HEK293 (cell line): ENCODE data around the gene MTIF2.

Experiments used
- CTCF ChIA-PET: fragments of 350-600 bp; formaldehyde crosslinking; extraction: SDS; loops from one replicate; lab custom pipeline; 2021; ENCODE audit warnings: antibody characterized with exemption; lab: Yijun Ruan, JAX
- POLR2A ChIA-PET: fragments of 300-600 bp; formaldehyde crosslinking; extraction: SDS; loops from one replicate; lab custom pipeline; 2020; ENCODE audit warnings: antibody characterized with exemption, inconsistent platforms; lab: Yijun Ruan, JAX
- H3K27ac ChIP-seq: fragments of 200-500 bp; sonication (Bioruptor generic); 2 replicates; pipeline ENCODE4 v1.5.1; 2014; ENCODE audit warnings: low read depth, low read length, control low read depth, inconsistent platforms; ENCODE audit errors: extremely low read depth
- H3K36me3 ChIP-seq, 2 experiments: fragments of 200-500 bp in 1 of 2; sonication (Bioruptor generic) in 1 of 2; 1 replicate in 1 of 2; 2 replicates in 1 of 2; pipeline ENCODE4 v1.5.1; 2014 to 2017; ENCODE audit warnings: inconsistent platforms in 2 of 2, low read length in 2 of 2; ENCODE audit not compliant: control insufficient read depth in 2 of 2, insufficient read depth in 1 of 2
- H3K4me1 ChIP-seq: fragments of 200-500 bp; sonication (Bioruptor generic); 2 replicates; pipeline ENCODE4 v1.5.1; 2014; ENCODE audit warnings: mild to moderate bottlenecking, low read length, inconsistent platforms; ENCODE audit not compliant: control insufficient read depth, insufficient read depth
- H3K4me3 ChIP-seq: 2 replicates; pipeline ENCODE4 v1.5.1; 2011; ENCODE audit warnings: low read depth, mild to moderate bottlenecking, control low read depth, low read length, moderate library complexity
- H3K9me3 ChIP-seq: fragments of 200-500 bp; sonication (Bioruptor generic); 2 replicates; pipeline ENCODE4 v1.5.1; 2014; ENCODE audit warnings: low read depth, low read length, inconsistent platforms; ENCODE audit not compliant: control insufficient read depth, insufficient read depth
- EGR2 ChIP-seq: fragments of 450-650 bp; formaldehyde crosslinking; IDR thresholded peaks from 2 replicates; pipeline ENCODE4 v1.5.1; 2016; ENCODE audit warnings: low read depth, missing biosample characterization, missing genetic modification characterization
- GLIS2 ChIP-seq: fragments of 450-650 bp; formaldehyde crosslinking; IDR thresholded peaks from 2 replicates; pipeline ENCODE4 v1.5.1; 2016; ENCODE audit warnings: missing biosample characterization, missing genetic modification characterization
- HOXC10 ChIP-seq: sonication (generic); formaldehyde crosslinking; IDR thresholded peaks from 2 replicates; pipeline ENCODE4 v1.8.1; 2023; ENCODE audit warnings: mild to moderate bottlenecking, missing genetic modification reagents
- SALL2 ChIP-seq: fragments of 450-650 bp; formaldehyde crosslinking; IDR thresholded peaks from 2 replicates; pipeline ENCODE4 v1.5.0; 2017; ENCODE audit warnings: missing biosample characterization, mild to moderate bottlenecking, missing genetic modification characterization, borderline replicate concordance
- ZBTB20 ChIP-seq: fragments of 450-650 bp; formaldehyde crosslinking; IDR thresholded peaks from 2 replicates; pipeline ENCODE4 v1.5.1; 2016; ENCODE audit warnings: missing biosample characterization, missing genetic modification characterization
- ZBTB8A ChIP-seq: fragments of 450-650 bp; formaldehyde crosslinking; IDR thresholded peaks from 2 replicates; pipeline ENCODE4 v1.5.1; 2016; ENCODE audit warnings: missing biosample characterization, missing genetic modification characterization
- ZEB2 ChIP-seq: fragments of 450-650 bp; formaldehyde crosslinking; IDR thresholded peaks from 2 replicates; pipeline ENCODE4 v1.5.1; 2016; ENCODE audit warnings: missing biosample characterization, missing genetic modification characterization
- ZFP41 ChIP-seq: fragments of 450-650 bp; formaldehyde crosslinking; IDR thresholded peaks from 2 replicates; pipeline ENCODE4 v1.5.1; 2016; ENCODE audit warnings: missing biosample characterization, missing genetic modification characterization, borderline replicate concordance
- ZNF121 ChIP-seq: fragments of 450-650 bp; formaldehyde crosslinking; IDR thresholded peaks from 2 replicates; pipeline ENCODE4 v1.5.1; 2016; ENCODE audit warnings: missing biosample characterization, missing genetic modification characterization
- ZNF335 ChIP-seq: fragments of 450-650 bp; formaldehyde crosslinking; conservative IDR thresholded peaks from 2 replicates; pipeline ENCODE4 v1.5.1; 2016; ENCODE audit warnings: missing biosample characterization, missing genetic modification characterization
- ZNF37A ChIP-seq: fragments of 450-650 bp; IDR thresholded peaks from 2 replicates; pipeline ENCODE4 v1.5.1; 2018; ENCODE audit warnings: missing biosample characterization, missing genetic modification characterization
- ZNF394 ChIP-seq: fragments of 450-650 bp; formaldehyde crosslinking; IDR thresholded peaks from 2 replicates; pipeline ENCODE4 v1.5.1; 2016; ENCODE audit warnings: missing biosample characterization, missing genetic modification characterization, mild to moderate bottlenecking, moderate library complexity, borderline replicate concordance
- ZNF404 ChIP-seq: fragments of 450-650 bp; formaldehyde crosslinking; IDR thresholded peaks from 2 replicates; pipeline ENCODE4 v1.5.1; 2017; ENCODE audit warnings: missing biosample characterization, missing genetic modification characterization
- ZNF548 ChIP-seq: fragments of 450-650 bp; formaldehyde crosslinking; IDR thresholded peaks from 2 replicates; pipeline ENCODE4 v1.5.1; 2016; ENCODE audit warnings: missing biosample characterization, missing genetic modification characterization
- ZNF571 ChIP-seq: fragments of 450-650 bp; formaldehyde crosslinking; IDR thresholded peaks from 2 replicates; pipeline ENCODE4 v1.5.0; 2017; ENCODE audit warnings: missing biosample characterization, missing genetic modification characterization
- ZNF629 ChIP-seq: fragments of 450-650 bp; formaldehyde crosslinking; IDR thresholded peaks from 2 replicates; pipeline ENCODE4 v1.5.1; 2017; ENCODE audit warnings: missing biosample characterization, missing genetic modification characterization
- ZNF645 ChIP-seq: fragments of 450-650 bp; formaldehyde crosslinking; IDR thresholded peaks from 2 replicates; pipeline ENCODE4; 2016; ENCODE audit warnings: missing biosample characterization, missing genetic modification characterization
- ZNF76 ChIP-seq: fragments of 450-650 bp; formaldehyde crosslinking; IDR thresholded peaks from 2 replicates; pipeline ENCODE4; 2016; ENCODE audit warnings: low read depth, missing biosample characterization, missing genetic modification characterization, borderline replicate concordance
- TF ChIP-seq, protein P1 (sequence below): fragments of 450-650 bp; formaldehyde crosslinking; conservative IDR thresholded peaks from 2 replicates; pipeline ENCODE4 v1.5.1; 2016; ENCODE audit warnings: low read depth, missing biosample characterization, missing genetic modification characterization
- TF ChIP-seq, protein P2 (sequence below): fragments of 450-650 bp; formaldehyde crosslinking; IDR thresholded peaks from 2 replicates; pipeline ENCODE4 v1.5.1; 2017; ENCODE audit warnings: missing biosample characterization, missing genetic modification characterization

MTIF2 gene

GRCh38 chr2:55224761-55225261 lies 44.2 kb downstream of the MTIF2 start:
- Histone ChIP-seq H3K36me3 (peaks cover 0 to 30% of the 10 kb centered on the region in 2 experiments; a peak in 2 of 3 replicates), H3K4me3 (no peak overlapping the region), H3K9me3 (no peaks in the 10 kb centered on the region), H3K27ac (no peak overlapping the region), H3K4me1 (no peaks in the 10 kb centered on the region)
- ChIA-PET POLR2A (interaction anchor here (0.6 to 2.6 kb wide), 2 partner anchors 8 to 440 kb away, joined by 6 to 23 read pairs; partner anchors contain the start of genes CLHC1 and RPS27A), CTCF (interaction anchor here (0.6 kb wide), 1 partner anchor 363 kb away, joined by 3 read pairs; no protein-coding TSS in a partner anchor)
- TF ChIP-seq ZNF629 (tag by site-specific recombination), result no peak
- no peak for TF ChIP-seq GLIS2
- no peak for TF ChIP-seq ZFP41
- TF ChIP-seq ZNF548 (tag by site-specific recombination), result no peak
- TF ChIP-seq, protein P1, sequence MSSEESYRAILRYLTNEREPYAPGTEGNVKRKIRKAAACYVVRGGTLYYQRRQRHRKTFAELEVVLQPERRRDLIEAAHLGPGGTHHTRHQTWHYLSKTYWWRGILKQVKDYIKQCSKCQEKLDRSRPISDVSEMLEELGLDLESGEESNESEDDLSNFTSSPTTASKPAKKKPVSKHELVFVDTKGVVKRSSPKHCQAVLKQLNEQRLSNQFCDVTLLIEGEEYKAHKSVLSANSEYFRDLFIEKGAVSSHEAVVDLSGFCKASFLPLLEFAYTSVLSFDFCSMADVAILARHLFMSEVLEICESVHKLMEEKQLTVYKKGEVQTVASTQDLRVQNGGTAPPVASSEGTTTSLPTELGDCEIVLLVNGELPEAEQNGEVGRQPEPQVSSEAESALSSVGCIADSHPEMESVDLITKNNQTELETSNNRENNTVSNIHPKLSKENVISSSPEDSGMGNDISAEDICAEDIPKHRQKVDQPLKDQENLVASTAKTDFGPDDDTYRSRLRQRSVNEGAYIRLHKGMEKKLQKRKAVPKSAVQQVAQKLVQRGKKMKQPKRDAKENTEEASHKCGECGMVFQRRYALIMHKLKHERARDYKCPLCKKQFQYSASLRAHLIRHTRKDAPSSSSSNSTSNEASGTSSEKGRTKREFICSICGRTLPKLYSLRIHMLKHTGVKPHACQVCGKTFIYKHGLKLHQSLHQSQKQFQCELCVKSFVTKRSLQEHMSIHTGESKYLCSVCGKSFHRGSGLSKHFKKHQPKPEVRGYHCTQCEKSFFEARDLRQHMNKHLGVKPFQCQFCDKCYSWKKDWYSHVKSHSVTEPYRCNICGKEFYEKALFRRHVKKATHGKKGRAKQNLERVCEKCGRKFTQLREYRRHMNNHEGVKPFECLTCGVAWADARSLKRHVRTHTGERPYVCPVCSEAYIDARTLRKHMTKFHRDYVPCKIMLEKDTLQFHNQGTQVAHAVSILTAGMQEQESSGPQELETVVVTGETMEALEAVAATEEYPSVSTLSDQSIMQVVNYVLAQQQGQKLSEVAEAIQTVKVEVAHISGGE (tag by site-specific recombination), result no peak
- TF ChIP-seq, protein P2, sequence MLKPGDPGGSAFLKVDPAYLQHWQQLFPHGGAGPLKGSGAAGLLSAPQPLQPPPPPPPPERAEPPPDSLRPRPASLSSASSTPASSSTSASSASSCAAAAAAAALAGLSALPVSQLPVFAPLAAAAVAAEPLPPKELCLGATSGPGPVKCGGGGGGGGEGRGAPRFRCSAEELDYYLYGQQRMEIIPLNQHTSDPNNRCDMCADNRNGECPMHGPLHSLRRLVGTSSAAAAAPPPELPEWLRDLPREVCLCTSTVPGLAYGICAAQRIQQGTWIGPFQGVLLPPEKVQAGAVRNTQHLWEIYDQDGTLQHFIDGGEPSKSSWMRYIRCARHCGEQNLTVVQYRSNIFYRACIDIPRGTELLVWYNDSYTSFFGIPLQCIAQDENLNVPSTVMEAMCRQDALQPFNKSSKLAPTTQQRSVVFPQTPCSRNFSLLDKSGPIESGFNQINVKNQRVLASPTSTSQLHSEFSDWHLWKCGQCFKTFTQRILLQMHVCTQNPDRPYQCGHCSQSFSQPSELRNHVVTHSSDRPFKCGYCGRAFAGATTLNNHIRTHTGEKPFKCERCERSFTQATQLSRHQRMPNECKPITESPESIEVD (tag by site-specific recombination), result no peak
- no peak for TF ChIP-seq ZNF121 (tag by site-specific recombination)
- no peak for TF ChIP-seq ZNF335 (tag by site-specific recombination)
- no peak for TF ChIP-seq ZNF404
- TF ChIP-seq ZBTB8A (tag by site-specific recombination), result no peak
- no peak for TF ChIP-seq ZNF571
- TF ChIP-seq SALL2, result no peak
- no peak for TF ChIP-seq ZNF76 (tag by site-specific recombination)
- no peak for TF ChIP-seq ZEB2 (tag by site-specific recombination)
- TF ChIP-seq ZNF37A (tag by site-specific recombination), result no peak
- TF ChIP-seq ZNF645 (tag by site-specific recombination), result no peak

DNA sequence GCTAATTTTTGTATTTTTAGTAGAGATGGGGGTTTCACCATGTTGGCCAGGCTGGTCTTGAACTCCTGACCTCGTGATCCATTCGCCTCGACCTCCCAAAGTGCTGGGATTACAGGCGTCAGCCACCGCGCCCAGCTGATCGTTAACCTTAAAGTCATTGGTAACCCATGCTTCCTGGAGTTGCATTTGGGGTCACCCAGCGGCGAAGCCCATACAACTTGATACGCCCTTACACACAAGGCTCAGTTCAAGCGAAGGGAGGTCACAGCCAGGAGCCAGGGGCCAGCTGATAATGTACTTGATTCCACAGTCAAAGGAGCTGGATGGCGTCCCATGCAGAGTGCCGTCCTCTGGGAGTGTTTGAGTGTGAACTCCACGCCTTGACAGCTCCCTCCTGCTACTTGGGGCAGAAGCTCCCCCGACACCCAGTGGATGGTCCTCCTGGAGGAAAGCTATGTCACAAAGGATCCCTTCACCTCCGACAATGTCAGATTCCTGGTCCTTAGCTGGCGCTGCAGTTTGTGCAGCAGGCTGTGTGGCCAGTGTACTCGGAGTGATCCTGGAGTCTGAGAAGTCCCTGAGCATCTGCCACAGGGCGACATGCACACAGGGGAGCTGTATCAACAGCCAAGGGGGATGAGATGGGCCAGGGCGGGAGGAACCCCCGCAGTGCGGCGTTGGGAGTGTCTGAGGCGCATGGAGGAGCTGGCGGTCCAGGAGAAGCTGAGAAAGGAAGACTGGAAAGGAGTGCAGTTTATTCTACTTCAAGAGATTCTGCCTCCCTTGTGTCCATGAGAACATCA lies 44.9 kb downstream of the MTIF2 start:
- H3K4me1 ChIP-seq, result no peaks in the 10 kb centered on the region
- no peaks in the 10 kb centered on the region for H3K9me3 ChIP-seq
- H3K4me3 ChIP-seq, result no peak overlapping the region
- CTCF ChIA-PET, result interaction anchor here (0.6 to 0.7 kb wide), 2 partner anchors 10 to 362 kb away, joined by 3 to 4 read pairs; no protein-coding TSS in a partner anchor
- H3K36me3 ChIP-seq, result peaks cover 0 to 27% of the 10 kb centered on the region in 2 experiments; a peak in 1 of 3 replicates
- TF ChIP-seq ZBTB20 (tag by site-specific recombination) (no peak), ZNF394 (tag by site-specific recombination) (peak; percentile 73; the same call in 1 of the 2 replicates), EGR2 (tag by site-specific recombination) (no peak), ZBTB8A (tag by site-specific recombination) (0 out of 2 replicates have a peak, but pooled peaks have one; percentile 38), HOXC10 (CRISPR knock-in tag) (no peak), ZNF335 (tag by site-specific recombination) (peak; percentile 42; the same call in 1 of the 2 replicates)
- no peak overlapping the region for H3K27ac ChIP-seq
- POLR2A ChIA-PET, result interaction anchor here (0.6 to 2.6 kb wide), 2 partner anchors 8 to 439 kb away, joined by 6 to 23 read pairs; partner anchors contain the start of genes CLHC1 and RPS27A
